ENCODE data around the gene MYH10.

MYH10 gene

GRCh38 chr17:8467527-8467926 is 163.0 kb downstream of the MYH10 start:
- TF ChIP-seq RBAK (tag by site-specific recombination; IDR thresholded peaks at IDR 0.05) (no peak), SCRT2 (tag by site-specific recombination; IDR thresholded peaks at IDR 0.05) (no peak), ZNF658 (tag by site-specific recombination; IDR thresholded peaks at IDR 0.05) (no peak), ZNF398 (tag by site-specific recombination; IDR thresholded peaks at IDR 0.05) (no peak), ATF2 (tag by site-specific recombination; IDR thresholded peaks at IDR 0.05; ENCODE audit: low read depth) (no peak), ZNF23 (tag by site-specific recombination; IDR thresholded peaks at IDR 0.05; ENCODE audit: borderline replicate concordance) (no peak)
- TF ChIP-seq, protein P1, sequence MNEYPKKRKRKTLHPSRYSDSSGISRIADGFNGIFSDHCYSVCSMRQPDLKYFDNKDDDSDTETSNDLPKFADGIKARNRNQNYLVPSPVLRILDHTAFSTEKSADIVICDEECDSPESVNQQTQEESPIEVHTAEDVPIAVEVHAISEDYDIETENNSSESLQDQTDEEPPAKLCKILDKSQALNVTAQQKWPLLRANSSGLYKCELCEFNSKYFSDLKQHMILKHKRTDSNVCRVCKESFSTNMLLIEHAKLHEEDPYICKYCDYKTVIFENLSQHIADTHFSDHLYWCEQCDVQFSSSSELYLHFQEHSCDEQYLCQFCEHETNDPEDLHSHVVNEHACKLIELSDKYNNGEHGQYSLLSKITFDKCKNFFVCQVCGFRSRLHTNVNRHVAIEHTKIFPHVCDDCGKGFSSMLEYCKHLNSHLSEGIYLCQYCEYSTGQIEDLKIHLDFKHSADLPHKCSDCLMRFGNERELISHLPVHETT (tag by site-specific recombination; IDR thresholded peaks at IDR 0.05): no peak
- TF ChIP-seq, protein P2, sequence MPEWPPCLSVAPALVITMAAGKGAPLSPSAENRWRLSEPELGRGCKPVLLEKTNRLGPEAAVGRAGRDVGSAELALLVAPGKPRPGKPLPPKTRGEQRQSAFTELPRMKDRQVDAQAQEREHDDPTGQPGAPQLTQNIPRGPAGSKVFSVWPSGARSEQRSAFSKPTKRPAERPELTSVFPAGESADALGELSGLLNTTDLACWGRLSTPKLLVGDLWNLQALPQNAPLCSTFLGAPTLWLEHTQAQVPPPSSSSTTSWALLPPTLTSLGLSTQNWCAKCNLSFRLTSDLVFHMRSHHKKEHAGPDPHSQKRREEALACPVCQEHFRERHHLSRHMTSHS (tag by site-specific recombination; IDR thresholded peaks at IDR 0.05): no peak
- H3K27ac ChIP-seq (ENCODE audit: extremely low read depth, low read depth, low read length): no peak overlapping the region
- H3K4me3 ChIP-seq (ENCODE audit: low read depth, low read length): no peak overlapping the region
- ChIA-PET CTCF (interaction anchor here (1.0 to 1.1 kb wide), 2 partner anchors 8 to 57 kb away, joined by 3 to 4 read pairs; no protein-coding TSS in a partner anchor), POLR2A (no interaction called here)
- H3K9me3 ChIP-seq (ENCODE audit: control insufficient read depth, insufficient read depth, low read depth, low read length): no peaks in the 10 kb centered on the region
- H3K4me1 ChIP-seq (ENCODE audit: control insufficient read depth, insufficient read depth, low read length): no peaks in the 10 kb centered on the region
- peaks cover 0 to 83% of the 10 kb centered on the region in 2 experiments for H3K36me3 ChIP-seq (ENCODE audit: control insufficient read depth in 2 of 2, insufficient read depth in 1 of 2, low read length in 2 of 2)

GRCh38 chr17:8466873-8467272 is 163.7 kb downstream of the MYH10 start:
- POLR2A ChIA-PET: no interaction called here
- peaks cover under 1 to 83% of the 10 kb centered on the region in 2 experiments; a peak in 2 of 3 replicates for H3K36me3 ChIP-seq (ENCODE audit: control insufficient read depth in 2 of 2, insufficient read depth in 1 of 2, low read length in 2 of 2)
- TF ChIP-seq ZNF280C (tag by site-specific recombination; IDR thresholded peaks at IDR 0.05) (no peak), KLF16 (tag by site-specific recombination; IDR thresholded peaks at IDR 0.05) (no peak), ELK4 (IDR thresholded peaks at IDR 0.05; ENCODE audit: borderline replicate concordance, low read depth, low read length) (no peak), GLI4 (tag by site-specific recombination; IDR thresholded peaks at IDR 0.05) (no peak), ZNF548 (tag by site-specific recombination; IDR thresholded peaks at IDR 0.05) (no peak), ZNF677 (tag by site-specific recombination; IDR thresholded peaks at IDR 0.05) (no peak), ZNF23 (tag by site-specific recombination; IDR thresholded peaks at IDR 0.05; ENCODE audit: borderline replicate concordance) (no peak), RBAK (tag by site-specific recombination; IDR thresholded peaks at IDR 0.05) (no peak), ZNF626 (tag by site-specific recombination; IDR thresholded peaks at IDR 0.05) (no peak), ZNF629 (tag by site-specific recombination; IDR thresholded peaks at IDR 0.05) (no peak), GLIS2 (tag by site-specific recombination; IDR thresholded peaks at IDR 0.05) (no peak), ZNF112 (tag by site-specific recombination; IDR thresholded peaks at IDR 0.05) (no peak)
- TF ChIP-seq, protein P3, sequence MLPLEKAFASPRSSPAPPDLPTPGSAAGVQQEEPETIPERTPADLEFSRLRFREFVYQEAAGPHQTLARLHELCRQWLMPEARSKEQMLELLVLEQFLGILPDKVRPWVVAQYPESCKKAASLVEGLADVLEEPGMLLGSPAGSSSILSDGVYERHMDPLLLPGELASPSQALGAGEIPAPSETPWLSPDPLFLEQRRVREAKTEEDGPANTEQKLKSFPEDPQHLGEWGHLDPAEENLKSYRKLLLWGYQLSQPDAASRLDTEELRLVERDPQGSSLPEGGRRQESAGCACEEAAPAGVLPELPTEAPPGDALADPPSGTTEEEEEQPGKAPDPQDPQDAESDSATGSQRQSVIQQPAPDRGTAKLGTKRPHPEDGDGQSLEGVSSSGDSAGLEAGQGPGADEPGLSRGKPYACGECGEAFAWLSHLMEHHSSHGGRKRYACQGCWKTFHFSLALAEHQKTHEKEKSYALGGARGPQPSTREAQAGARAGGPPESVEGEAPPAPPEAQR (tag by site-specific recombination; IDR thresholded peaks at IDR 0.05): no peak
- TF ChIP-seq, protein P4, sequence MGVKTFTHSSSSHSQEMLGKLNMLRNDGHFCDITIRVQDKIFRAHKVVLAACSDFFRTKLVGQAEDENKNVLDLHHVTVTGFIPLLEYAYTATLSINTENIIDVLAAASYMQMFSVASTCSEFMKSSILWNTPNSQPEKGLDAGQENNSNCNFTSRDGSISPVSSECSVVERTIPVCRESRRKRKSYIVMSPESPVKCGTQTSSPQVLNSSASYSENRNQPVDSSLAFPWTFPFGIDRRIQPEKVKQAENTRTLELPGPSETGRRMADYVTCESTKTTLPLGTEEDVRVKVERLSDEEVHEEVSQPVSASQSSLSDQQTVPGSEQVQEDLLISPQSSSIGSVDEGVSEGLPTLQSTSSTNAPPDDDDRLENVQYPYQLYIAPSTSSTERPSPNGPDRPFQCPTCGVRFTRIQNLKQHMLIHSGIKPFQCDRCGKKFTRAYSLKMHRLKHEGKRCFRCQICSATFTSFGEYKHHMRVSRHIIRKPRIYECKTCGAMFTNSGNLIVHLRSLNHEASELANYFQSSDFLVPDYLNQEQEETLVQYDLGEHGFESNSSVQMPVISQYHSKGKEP (tag by site-specific recombination; IDR thresholded peaks at IDR 0.05): no peak

More at GRCh38 chr17:8466873-8467272, 163.7 kb downstream of the MYH10 start:
- Histone ChIP-seq H3K4me3 (ENCODE audit: low read depth, low read length) (no peak overlapping the region), H3K4me1 (ENCODE audit: control insufficient read depth, insufficient read depth, low read length) (no peaks in the 10 kb centered on the region), H3K9me3 (ENCODE audit: control insufficient read depth, insufficient read depth, low read depth, low read length) (no peaks in the 10 kb centered on the region), H3K27ac (ENCODE audit: extremely low read depth, low read depth, low read length) (no peak overlapping the region)
- CTCF ChIA-PET: interaction anchor here (1.0 kb wide), 1 partner anchor 57 kb away, joined by 4 read pairs; no protein-coding TSS in a partner anchor
